Measurements from ENCODE around the gene ZNF821. TPM values are rescaled to one million over a fixed set of nuclear protein-coding genes. Genes with fewer than 3 reads are reported as not detected.
"Not testable (repeated sequence)": the region's sequence is repeated elsewhere in the genome, so short reads cannot be mapped to it uniquely, and the experiment has no call there.

Gene ZNF821
- total RNA-seq, 1 donor from 2014 or later: 6.7 TPM

GRCh38 chr16:71834291-71834690 lies 49.7 kb downstream of the ZNF821 start:
- intact Hi-C loops (cut with DNase I): no loop called here
- DNase-seq (ENCODE audit: low spot score) (no peak), ATAC-seq (no peak)

GRCh38 chr16:71832112-71832511 lies 51.9 kb downstream of the ZNF821 start:
- intact Hi-C loops (cut with DNase I); ATAC-seq; DNase-seq (ENCODE audit: low spot score): not testable (repeated sequence)

DNA sequence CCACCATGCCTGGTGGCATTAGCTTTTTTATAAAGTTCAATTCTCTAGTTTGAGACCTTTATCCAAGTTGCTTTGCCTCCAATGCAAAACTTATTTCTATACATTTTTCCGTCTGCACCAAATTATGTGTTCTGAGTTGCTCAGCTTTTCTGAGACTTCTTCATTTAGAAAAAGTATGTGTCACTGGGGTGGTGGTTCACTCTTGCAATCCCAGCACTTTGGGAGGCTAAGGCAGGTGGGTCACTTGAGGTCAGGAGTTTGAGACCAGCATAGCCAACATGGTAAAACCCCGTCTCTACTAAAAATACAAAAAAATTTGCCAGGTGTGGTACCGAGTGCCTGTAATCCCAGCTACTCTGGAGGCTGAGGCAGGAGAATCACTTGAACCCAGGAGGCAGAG lies 52.3 kb downstream of the ZNF821 start:
- intact Hi-C loops (cut with DNase I); ATAC-seq; DNase-seq (ENCODE audit: low spot score): not testable (repeated sequence)

GRCh38 chr16:71830359-71830758 lies 53.6 kb downstream of the ZNF821 start:
- intact Hi-C loops (cut with DNase I): no loop called here
- DNase-seq (ENCODE audit: low spot score): no peak
- no peak for ATAC-seq

- DNase-seq (ENCODE audit: low spot score) (peak; percentile 4), ATAC-seq (no peak)
- intact Hi-C loops (cut with DNase I): no loop called here
These were observed 57.4 kb downstream of the ZNF821 start for GRCh38 chr16:71826533-71827017.

DNA sequence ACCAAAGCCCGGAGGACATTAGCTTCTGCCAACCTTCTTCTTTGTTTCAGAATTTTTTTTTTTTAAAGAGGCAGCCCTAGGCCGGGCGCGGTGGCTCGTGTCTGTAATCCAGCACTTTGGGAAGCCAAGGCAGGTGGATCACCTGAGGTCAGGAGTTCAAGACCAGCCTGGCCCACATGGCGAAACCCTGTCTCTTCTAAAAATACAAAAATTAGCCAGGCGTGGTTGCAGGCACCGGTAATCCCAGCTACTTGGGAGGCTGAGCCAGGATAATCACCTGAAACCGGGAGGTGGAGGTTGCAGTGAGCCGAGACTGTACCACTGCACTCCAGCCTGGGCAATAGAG lies 66.9 kb downstream of the ZNF821 start:
- not testable (repeated sequence) for DNase-seq (ENCODE audit: low spot score)
- intact Hi-C loops (cut with DNase I): loop anchor here (5.0 kb wide), 1 partner anchor 435 kb away; no protein-coding TSS in a partner anchor
- ATAC-seq: peak; percentile 16

DNA sequence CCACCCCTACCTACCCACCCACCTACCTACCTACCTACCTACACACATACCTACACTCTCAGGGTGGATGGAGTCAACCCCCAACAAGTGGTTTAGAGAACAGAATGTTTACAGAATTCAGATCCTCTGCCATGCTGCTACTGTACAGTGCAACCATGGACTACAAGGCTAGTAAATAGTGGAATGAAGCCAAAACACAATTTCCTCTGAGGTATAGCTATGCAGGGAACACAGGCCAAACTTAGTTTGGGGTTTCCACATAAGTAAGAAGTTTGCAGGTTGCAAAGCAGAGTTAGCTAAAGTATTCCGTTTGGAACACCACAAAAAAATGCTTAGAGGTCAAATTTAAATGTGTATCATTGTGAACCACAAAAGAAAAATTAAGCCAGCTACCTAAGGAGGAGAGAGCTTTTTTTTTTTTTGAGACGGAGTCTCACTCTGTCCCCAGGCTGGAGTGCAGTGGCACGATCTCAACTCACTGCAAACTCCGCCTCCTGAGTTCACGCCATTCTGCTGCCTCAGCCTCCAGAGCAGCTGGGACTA lies 72.7 kb downstream of the ZNF821 start:
- intact Hi-C loops (cut with DNase I): no loop called here
- no peak for ATAC-seq

DNA sequence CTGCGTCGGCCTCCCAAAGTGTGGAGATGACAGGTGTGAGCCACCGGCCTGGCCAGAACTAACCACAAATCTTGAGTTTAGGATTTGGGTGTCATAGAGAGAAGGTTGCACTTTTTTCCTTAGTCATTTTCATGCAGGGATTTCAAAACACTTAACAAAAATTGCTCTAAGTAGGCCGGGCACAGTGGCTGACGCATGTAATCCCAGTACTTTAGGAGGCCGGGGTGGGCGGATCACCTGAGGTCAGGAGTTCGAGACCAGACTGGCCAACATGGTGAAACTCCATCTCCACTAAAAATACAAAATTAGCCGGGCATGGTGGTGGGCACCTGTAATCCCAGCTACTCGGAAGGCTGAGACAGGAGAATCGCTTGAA lies 73.8 kb downstream of the ZNF821 start:
- DNase-seq (ENCODE audit: low spot score); ATAC-seq; intact Hi-C loops (cut with DNase I): not testable (repeated sequence)

More for the DNA sequence above, 72.7 kb downstream of the ZNF821 start:
- DNase-seq (ENCODE audit: low spot score): no peak

Other genes with a start within 250 kb of the ZNF821 start
- 22.5 TPM for gene PHLPP2, start 159.5 kb downstream of the ZNF821 start, total RNA-seq
- 92.1 TPM for gene AP1G1, start 75.3 kb downstream of the ZNF821 start, total RNA-seq
- gene ATXN1L, start 38.2 kb downstream of the ZNF821 start, total RNA-seq: 34.4 TPM
- gene IST1, start 11.3 kb upstream of the ZNF821 start, total RNA-seq: 189 TPM
- 0.40 TPM for gene PKD1L3, start 116.2 kb upstream of the ZNF821 start, total RNA-seq
- 8.1 TPM for gene DHODH, start 124.6 kb upstream of the ZNF821 start, total RNA-seq
- 35.4 TPM for gene HP, start 170.3 kb upstream of the ZNF821 start, total RNA-seq
- gene HPR, start 179.0 kb upstream of the ZNF821 start, total RNA-seq: 3.0 TPM
- gene TXNL4B, start 209.4 kb upstream of the ZNF821 start, total RNA-seq: 18.8 TPM
- gene DHX38, start 209.7 kb upstream of the ZNF821 start, total RNA-seq: 68.6 TPM